HTR-8/SVneo (cell line): Measurements from ENCODE around the gene ALKBH8.
A peak's percentile ranks its signal among the peaks of the same experiment; 100 is the strongest.

Experiments used
- DNase-seq: peaks from one replicate; pipeline ENCODE4 v3.0.0; 2011; ENCODE audit warnings: low spot score, mixed read lengths; ENCODE audit not compliant: insufficient read length
- FAIRE-seq: peaks from 2 replicates; lab custom pipeline; 2011; peaks lifted over from hg19 to GRCh38; lab: Jason Lieb, UNC

Gene ALKBH8, protein sequence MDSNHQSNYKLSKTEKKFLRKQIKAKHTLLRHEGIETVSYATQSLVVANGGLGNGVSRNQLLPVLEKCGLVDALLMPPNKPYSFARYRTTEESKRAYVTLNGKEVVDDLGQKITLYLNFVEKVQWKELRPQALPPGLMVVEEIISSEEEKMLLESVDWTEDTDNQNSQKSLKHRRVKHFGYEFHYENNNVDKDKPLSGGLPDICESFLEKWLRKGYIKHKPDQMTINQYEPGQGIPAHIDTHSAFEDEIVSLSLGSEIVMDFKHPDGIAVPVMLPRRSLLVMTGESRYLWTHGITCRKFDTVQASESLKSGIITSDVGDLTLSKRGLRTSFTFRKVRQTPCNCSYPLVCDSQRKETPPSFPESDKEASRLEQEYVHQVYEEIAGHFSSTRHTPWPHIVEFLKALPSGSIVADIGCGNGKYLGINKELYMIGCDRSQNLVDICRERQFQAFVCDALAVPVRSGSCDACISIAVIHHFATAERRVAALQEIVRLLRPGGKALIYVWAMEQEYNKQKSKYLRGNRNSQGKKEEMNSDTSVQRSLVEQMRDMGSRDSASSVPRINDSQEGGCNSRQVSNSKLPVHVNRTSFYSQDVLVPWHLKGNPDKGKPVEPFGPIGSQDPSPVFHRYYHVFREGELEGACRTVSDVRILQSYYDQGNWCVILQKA

DNA sequence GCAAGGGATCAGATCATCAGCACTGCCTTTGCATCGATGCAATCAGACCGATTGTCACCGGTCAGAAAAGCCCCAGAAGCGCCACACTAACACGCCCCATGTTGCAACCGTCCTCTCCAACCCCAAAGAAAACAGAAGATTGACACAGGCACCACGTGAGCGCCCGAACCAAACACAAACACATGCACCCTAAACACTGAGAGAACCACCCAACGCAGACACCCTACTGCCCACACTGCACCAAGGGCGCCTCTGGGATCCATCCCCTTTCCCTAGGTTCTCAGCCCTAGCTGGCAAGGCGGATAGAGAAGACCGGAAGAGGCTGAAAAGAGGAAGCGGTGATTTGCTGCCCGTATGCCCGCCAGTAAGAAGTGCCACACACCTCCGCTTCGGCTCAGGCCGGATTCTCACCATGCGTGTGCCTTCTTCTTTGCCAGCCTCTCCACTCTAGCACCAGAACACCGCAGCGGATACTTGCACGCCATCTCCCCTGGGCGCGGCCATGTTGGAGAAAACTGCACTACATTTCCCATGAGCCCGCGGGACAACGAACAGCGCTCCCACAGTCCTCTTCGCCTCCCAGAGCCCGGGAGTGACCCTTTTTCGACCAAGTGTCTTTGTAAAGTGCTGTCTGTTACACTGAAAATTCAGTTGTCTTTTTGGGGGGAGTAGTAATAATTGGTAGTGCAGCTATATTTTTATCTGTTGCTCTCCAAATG is at the start of gene ALKBH8:
ALKBH8 (minus strand) TSS at position 517 of the 719 bp plus-strand sequence. CDS start 4,842 bp downstream, outside the sequence.
- DNase-seq (peak; percentile 76), FAIRE-seq (peak; percentile 23)

DNA sequence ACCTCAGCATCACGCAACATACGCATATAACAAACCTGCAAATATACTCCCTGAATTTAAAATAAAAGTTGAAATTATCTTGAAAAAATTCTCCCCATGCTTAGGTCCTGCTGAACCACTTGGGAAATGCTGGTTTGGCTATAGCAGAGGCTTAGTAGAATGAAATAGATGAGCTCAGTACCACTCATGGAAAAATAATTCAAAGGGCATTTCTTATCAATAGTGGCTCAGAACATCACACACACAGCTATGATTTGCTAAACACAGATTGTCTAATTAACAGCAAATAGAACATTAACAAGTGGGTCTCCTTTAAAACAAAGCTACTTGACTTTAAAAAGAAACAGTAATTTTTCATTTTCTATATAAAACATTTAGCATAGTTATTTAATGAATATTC is 46.9 kb upstream of the ALKBH8 start:
- FAIRE-seq (no peak), DNase-seq (no peak)

DNA sequence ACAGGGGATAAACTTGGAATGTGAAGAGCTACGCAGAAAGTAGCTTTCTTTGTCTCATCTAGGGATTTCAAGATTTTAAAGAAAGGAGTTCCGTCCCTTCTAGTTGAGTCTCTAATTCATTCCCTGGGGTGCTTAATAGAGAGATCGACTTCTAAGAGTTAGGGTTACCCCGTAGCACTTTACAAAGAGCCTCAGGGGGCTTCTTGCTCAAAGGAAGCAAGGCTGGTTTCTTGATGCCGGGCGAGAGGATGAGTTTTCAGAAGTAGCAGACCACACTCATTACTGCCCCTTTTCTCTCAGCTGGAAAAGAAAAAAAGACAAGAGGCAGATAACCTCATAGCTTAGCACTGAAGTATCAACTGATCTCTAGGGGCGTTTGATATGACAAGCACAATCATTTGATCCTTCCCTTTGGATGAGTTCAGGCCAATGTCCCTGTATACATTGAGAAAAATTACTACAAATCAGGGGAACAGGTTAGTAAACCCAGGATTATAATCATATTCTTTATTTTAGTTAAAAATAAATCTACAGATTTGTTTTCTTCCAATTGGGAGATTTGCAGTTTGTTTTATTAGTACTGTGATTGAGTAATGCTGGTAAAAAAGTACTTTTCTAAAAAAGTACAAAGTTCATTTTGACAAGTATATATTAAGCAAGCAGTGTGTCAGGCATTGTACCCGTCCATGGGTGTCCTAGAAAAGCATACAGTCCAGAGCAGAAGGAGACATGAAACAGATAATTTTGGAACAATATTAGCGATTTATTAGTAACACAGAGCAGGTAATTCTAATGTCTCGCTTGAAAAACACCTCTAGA is 44.1 kb upstream of the ALKBH8 start:
- FAIRE-seq (no peak), DNase-seq (no peak)

DNA sequence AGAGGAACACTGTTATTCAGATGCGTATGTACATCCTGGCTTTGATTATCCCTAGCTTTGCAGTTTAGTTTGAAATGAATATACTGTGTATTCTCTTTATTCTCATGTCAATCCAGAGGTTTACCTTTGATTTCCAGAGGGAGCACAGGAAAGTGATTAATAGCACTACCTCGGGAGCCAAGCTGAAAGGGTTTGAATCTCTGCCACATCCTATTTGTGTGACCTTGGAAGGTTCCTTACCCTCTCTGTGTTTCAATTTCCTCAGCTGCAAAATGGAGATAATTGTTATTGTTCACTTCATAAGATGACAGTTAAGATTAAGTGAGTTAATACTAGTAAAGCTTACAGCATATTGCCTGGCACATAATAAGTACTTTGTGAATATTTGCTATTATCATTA is 43.3 kb upstream of the ALKBH8 start:
- no peak for FAIRE-seq
- no peak for DNase-seq

DNA sequence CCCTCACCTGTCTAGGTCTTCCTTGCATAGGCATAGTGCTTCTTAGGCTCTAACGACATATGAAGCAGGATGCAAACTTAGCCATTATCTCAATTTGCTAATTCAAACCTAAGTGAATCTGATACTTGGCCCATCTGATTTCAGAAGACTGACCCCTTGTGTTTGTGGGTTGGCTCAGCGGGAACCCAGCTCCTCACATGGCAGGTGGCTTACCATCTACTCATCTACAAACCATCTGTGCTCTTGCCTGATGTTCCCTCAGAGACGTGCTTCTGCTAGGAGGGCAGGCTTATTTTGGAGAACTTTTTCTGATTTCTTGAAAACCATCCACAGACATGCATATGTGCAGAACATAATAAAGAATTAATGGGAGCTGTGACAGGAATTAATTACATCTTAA is 40.6 kb upstream of the ALKBH8 start:
- DNase-seq: no peak
- no peak for FAIRE-seq

DNA sequence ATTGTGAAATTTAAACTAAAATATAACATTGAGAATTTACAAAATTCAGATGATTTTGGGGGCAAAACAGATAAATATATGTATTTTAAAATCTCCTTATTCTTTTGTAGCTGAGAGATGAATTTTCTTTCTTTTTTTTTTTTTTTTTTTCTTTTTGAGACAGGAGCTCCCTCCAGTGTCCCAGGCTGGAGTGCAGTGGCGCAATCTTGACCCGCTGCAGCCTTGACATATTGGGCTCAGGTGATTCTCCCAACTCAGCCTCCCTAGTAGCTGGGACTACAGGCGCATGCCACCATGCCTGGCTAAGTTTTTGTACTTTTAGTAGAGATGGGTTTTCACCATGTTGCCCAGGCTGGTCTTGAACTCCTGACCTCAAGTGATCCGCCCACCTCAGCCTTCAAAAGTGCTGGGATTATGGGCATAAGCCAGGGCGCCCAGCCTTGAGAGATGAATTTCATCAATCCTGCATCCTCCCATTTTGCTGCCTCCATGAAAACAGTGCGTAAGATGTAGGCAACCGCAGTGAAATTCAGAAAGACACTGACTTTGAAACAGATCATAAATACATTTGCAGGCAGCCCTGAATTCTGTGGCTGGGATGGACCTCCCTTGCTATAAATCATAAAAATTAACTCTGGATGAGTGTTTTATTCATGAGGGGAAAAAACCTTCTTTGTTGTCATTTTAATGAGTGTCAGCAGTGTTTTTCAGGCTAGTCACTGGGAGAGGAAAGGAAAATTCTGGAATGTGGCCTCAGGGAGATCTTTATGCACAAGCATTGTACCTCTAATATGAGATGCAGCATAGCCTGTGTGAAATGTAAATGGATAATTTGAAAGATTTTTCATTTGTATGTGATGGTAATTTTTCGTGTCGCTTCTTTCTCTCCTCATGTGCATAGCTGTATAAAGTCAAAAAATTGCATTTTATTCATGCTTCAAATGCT is 39.8 kb upstream of the ALKBH8 start:
- DNase-seq: no peak

DNA sequence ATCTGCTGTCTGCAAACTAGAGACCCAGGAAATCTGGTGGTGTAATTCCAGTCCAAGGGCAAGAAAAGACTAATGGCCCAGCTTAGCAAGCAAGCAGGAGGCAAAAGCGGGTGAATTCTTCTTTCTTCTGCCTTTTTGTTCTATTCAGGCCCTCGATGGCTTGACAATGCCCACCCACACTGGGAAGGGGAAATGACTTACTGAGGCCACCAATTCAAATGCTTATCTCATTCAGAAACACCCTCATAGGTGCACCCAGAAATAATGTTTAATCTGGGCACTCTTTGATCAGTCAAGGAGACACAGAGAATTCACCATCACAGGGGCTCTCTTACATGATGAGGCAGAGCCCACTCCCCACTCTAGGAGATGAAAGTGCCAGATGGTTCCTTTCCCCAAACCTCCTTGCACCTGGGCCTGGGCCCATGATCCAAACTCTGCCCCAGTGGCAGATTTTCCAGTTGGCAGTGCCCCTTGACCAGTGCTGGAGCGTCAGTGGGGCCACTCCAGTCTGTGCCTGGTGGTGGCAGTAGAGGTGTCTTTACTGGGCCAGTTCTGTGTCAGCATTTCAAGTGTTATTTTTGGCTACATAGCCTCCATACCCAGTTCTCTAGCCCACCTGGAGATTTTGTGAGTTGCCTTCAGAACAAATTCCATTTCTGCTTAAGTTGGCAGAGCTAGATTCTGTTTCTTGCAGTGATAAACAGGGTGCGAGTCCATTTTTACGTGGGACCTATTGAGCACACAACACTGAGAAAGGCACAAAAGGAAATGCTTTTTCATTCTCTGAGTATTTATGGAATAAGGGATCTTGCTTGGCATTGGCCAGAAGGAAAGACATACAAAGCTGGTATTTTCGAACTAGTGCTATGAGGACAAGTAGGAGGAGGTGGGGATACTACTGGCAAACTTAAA is 32.9 kb upstream of the ALKBH8 start:
- peak; percentile 84 for FAIRE-seq
- DNase-seq: peak; percentile 32

More for the DNA sequence above, 39.8 kb upstream of the ALKBH8 start:
- no peak for FAIRE-seq

DNA sequence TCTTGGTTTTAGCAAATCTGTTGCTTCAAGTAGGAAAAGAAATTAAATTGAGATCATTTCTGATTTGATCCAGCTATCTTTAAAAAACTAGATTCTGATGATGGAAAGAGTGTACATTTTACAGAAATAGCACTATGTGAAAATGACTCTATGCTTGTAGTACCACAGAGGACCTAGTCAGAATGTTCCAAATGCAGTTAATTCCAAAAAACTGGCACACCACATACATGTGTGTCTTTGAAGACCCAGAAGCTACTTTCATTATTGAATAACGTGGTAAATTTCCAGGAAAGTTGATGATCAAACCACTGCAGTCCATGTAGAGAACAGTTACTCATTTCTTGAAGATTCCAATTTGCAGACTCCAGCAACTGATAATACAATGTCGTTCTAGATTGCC is 29.2 kb upstream of the ALKBH8 start:
- FAIRE-seq (no peak), DNase-seq (no peak)

DNA sequence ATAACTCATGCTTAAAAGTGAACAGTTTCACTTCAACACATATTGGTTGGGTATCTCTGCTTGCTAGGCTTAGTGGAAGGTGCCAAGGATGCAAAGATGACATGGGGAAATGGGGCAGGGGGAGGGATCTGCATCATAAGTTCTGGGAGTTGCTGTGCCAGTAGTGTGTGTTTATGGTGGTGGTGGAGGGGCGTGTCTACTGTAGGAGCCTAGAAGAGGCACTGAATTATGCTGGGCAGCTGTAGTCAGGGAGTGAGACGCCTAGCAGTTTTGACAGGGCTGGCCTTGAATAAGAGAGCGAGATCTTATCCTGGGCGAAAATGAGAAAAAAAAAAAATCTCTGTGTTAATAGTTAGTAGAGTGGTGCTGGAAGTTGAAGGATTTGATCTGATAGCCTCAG is 28.4 kb upstream of the ALKBH8 start:
- no peak for DNase-seq
- no peak for FAIRE-seq

DNA sequence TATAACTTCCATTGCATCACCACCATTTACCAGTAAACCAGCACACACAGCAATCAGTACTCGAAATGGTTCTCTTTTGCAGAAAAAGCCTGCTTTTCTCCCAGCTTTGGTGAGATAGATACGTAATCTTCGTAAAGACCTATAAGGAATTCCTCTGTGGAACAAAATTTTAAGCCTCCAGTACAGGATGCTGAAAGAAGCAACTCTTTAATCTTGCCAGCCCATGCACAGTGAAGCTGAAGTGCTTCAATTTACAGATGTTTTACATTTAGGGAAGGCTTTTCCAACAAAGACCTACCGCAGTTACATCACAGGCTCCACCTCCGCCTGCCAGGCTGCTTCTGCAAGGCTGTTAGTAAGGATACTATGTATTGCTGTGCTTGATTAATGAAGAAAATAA is 27.3 kb upstream of the ALKBH8 start:
- FAIRE-seq (no peak), DNase-seq (no peak)

DNA sequence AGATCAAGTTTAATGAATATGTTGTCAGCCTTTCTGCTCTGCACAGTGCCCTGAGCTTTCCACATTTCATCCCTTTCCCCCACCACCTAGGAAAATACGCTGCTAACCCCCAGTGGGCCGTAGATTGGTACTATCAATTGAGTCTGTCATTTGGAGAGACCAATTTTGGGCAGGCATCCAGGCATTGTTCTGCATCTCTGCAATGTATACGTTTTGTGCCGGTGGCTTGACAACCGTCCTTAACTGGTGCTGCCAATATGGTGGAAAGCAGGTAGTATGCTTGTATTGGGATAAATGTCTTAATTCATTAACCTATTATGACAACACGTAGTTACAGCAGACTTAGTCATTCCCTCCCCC is 26.7 kb upstream of the ALKBH8 start:
- DNase-seq (no peak), FAIRE-seq (peak; percentile 44)

DNA sequence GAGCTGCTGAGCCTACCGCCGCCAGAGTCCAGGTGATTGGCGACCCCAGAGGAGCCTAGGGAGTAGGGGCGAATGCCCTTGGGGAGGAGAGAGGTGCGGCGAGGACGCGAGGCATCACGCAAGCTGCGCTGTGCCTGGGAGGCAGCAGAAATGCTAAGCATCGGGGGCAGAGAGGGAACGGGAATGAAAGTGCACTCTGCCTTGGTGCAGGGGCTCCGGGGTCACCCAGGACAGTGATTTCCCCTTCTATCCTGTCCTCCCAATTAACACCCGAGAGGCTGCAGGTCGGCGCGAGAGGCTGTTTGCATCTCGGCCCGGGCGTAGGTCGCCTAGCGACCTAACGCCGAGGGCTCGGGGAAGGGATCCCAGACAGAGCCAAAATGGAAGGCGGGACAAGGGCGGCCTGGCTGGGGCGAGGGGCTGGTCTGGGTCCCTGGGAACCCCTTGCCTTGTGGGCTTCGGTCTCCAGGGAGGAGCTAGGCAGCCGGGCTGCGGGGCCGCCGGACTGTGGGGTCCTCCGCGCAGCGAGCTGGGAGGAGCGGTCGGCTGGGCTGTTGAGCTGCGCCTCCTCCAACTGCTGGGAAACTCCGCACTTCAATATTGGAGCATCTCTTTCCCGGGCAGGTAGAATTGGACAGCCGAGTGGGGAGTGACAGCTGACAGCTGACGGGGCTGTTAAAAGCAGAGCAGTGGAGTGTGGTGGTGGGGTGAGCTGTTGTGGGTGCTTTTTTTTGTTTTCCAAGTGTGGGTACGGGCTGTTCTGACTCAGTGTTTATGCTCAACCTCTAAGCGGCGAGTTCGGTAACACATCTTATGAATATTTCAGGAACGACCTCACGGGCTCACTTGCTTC is 26.1 kb upstream of the ALKBH8 start:
- DNase-seq: peak; percentile 15
- peak; percentile 60 for FAIRE-seq

DNA sequence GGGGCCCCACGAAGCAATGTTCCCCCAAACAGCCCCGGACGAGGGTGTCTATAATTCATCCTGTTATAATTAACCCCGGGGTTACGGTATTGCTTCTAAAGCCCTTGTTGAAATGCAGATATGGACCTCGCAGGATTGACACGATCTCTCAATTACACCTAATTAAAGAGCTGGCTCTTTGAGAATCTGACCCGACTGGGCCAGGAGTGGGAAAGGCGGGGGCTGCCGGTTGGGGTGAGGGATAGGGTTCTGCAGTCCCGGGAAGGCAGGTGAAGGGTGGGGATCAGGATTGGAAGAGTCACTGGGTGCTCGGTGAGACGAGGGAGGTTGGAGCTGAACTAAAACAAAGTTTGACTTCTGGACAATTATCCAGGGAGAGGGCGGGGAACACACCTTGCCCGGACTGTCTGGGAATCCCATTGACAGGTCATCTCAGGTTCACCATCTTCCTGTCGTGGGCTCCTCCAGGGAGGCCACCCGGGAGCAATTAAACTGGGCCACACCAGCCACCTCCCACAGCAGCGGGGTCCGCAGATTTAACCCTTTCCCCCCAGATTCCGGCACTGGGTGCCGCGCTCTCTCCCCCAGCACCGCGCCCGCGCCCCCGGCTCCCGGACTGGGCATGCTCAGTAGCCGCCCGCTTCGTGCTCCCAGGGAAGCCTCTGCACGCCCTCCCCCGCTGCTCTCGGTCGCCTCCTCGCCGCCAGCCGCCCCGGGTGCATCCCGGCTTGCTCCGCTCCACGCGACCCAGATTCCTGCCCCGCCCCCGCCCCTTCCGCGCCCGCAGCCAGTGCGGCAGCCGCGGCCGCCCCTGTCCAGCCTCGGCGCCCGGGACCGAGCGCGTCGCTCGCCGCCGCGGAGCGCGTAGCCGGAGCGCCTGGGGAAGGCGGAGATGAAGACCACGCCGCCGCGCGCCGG is 25.2 kb upstream of the ALKBH8 start, which contains the start of gene ELMOD1:
ELMOD1 (plus strand) TSS at position 688 of the 918 bp plus-strand sequence. CDS start 27,043 bp downstream, outside the sequence.
- DNase-seq (peak; percentile 66), FAIRE-seq (peak; percentile 82)

DNA sequence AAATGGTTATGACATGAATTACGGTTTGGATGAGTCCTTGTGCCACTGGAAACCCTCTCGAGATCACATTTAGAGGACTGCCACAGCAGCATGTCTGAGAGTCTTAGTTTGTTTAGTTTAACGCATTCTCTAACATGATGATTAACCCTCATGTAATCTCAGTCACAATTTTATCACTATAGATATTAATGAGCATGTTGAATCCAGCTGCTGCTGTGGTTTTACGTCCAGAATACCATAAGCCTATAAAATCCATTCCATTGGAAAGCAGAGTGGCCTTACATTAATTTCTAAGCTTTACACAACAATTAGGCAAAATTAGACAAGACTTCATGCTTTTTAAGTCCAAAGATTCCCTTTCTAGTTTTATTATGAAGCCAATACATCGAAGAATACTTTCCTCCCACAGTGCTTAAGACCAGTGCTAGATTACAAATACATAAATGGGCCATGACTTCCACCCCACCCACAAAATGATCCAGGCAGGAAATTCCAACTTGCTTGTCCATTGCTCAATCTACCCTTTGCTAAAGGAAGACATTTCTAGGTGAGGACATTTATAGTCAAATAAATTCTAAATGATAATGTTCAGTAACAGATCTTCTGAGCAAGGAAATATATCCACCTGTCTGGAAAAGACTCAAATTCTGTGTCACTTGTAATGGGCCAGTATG is 21.9 kb upstream of the ALKBH8 start:
- no peak for FAIRE-seq
- DNase-seq: no peak

DNA sequence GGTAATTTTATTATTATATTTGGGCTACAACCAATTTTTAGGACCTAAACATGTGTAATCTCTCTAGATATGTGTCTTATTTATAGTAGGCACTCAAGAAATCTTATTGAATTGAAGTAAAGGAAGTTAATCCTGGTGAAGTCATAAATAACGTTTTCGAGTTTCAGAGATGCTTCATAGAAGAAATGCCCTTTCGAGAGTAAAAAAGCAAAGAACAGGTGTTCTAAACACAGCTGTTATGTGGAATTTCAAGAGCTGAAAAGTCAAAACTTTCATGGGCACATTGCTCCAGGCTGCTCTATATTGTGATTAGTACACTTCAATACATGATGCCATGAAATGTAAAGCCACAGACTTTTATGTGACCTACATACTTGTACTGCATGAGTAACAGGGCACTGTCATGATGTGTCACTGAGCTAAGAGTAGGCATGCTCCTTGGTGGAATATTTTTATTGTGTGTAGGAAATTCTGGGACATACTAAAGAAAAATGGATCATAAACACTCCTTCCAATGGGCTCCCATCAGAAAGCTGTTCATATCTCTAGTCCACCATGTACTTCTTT is 18.2 kb upstream of the ALKBH8 start:
- DNase-seq (no peak), FAIRE-seq (no peak)
